ENCODE measurements around the gene GLIS1. TPM values are rescaled to one million over a fixed set of nuclear protein-coding genes. Genes with fewer than 3 reads are reported as not detected.

GLIS1 gene
- polyA plus RNA-seq, 1 donor (not counting 4 experiments of a cell fraction or from before 2014, with no cell fraction given) = not detected

DNA sequence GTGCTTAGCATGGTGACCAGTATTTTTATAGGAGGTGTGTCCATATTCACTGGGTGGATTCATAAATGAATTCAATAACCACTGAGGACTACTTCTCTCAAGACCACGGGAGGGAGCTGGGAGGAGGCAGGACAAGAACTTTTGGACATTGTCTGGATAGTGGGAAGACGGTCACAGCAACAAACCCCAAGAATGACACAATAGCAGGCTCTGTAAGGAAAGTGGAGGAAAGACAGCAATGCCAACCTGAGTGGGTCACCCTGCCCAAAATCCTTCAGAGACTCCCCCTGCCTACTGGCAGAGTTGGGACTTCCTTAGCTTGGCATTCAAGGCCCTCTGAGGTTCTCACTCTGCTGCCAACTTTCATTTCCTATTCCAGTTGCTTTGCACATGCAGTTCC lies 42.0 kb downstream of the GLIS1 start:
- no peak for FAIRE-seq
- Histone ChIP-seq H3K9me3 (ENCODE audit: control insufficient read depth, low read depth, low read length) (no peaks in the 10 kb centered on the region), H2AFZ (ENCODE audit: control insufficient read depth, low read length) (no peak overlapping the region), H3K9ac (ENCODE audit: control insufficient read depth, extremely low read depth, insufficient read depth, low read length) (no peak overlapping the region), H3K4me3 (ENCODE audit: control insufficient read depth in 2 of 3, extremely low read depth in 1 of 3, insufficient read depth in 2 of 3, low read depth in 1 of 3, low read length in 3 of 3) (no peak overlapping the region), H3K4me1 (ENCODE audit: control insufficient read depth, extremely low read depth, insufficient read depth, low read length) (no peaks in the 10 kb centered on the region), H3K79me2 (ENCODE audit: control insufficient read depth, insufficient read depth, low read length) (no peaks in the 10 kb centered on the region), H4K20me1 (ENCODE audit: control insufficient read depth, extremely low read depth, insufficient read depth, low read length) (no peaks in the 10 kb centered on the region), H3K4me2 (ENCODE audit: control insufficient read depth, extremely low read depth, insufficient read depth, low read depth, low read length) (no peak overlapping the region), H3K27me3 (ENCODE audit: control insufficient read depth, extremely low read depth, insufficient read depth, low read length) (peaks cover 6% of the 10 kb centered on the region), H3K27ac (ENCODE audit: control insufficient read depth, insufficient read depth, low read length) (no peak overlapping the region), H3K36me3 (ENCODE audit: control insufficient read depth in 2 of 2, extremely low read depth in 1 of 2, insufficient read depth in 2 of 2, low read length in 2 of 2) (no peaks in the 10 kb centered on the region), H3K9me1 (ENCODE audit: control insufficient read depth, extremely low read depth, insufficient read depth, low read length) (no peaks in the 10 kb centered on the region)
- TF ChIP-seq, protein P1, sequence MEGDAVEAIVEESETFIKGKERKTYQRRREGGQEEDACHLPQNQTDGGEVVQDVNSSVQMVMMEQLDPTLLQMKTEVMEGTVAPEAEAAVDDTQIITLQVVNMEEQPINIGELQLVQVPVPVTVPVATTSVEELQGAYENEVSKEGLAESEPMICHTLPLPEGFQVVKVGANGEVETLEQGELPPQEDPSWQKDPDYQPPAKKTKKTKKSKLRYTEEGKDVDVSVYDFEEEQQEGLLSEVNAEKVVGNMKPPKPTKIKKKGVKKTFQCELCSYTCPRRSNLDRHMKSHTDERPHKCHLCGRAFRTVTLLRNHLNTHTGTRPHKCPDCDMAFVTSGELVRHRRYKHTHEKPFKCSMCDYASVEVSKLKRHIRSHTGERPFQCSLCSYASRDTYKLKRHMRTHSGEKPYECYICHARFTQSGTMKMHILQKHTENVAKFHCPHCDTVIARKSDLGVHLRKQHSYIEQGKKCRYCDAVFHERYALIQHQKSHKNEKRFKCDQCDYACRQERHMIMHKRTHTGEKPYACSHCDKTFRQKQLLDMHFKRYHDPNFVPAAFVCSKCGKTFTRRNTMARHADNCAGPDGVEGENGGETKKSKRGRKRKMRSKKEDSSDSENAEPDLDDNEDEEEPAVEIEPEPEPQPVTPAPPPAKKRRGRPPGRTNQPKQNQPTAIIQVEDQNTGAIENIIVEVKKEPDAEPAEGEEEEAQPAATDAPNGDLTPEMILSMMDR (optimal IDR thresholded peaks at IDR 0.05 in 1 of 3, IDR thresholded peaks at IDR 0.05 in 1 of 3, conservative IDR thresholded peaks at IDR 0.05 in 1 of 3; ENCODE audit: extremely low read depth in 1 of 3, insufficient read depth in 2 of 3, low read length in 3 of 3) = no peak
- TF ChIP-seq EZH2 (IDR thresholded peaks at IDR 0.05; ENCODE audit: low read length) = no peak
- dilution Hi-C loops (cut with MboI; ENCODE audit: extremely low pct_ligation_motif_present, low sequenced_read_pairs) = no loop called here
- no peak for DNase-seq (ENCODE audit: low read depth, low spot score)

DNA sequence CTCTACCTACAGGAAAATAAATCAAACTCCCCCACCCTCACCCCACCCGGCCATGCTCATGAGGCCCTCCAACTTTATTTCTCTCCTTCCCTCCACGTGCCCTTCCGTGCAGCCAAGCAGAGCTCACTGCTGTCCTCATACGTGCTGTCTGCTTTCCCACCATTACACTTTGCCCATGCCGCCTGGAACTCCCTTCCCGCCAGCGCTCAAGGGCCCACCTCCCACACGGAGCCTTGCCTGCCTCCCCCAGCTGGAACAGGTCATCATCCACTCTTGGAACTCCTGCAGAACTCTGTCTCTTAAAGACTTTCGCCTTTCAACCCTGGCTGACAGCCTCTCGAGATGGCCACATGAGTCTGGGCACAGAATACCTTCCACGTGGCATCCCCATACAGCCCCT lies 42.4 kb downstream of the GLIS1 start:
- no peaks in the 10 kb centered on the region for H3K79me2 ChIP-seq (ENCODE audit: control insufficient read depth, insufficient read depth, low read length)
- H4K20me1 ChIP-seq (ENCODE audit: control insufficient read depth, extremely low read depth, insufficient read depth, low read length) = no peaks in the 10 kb centered on the region
- no peak for FAIRE-seq

More for the DNA sequence above, 42.4 kb downstream of the GLIS1 start:
- Histone ChIP-seq H3K9ac (ENCODE audit: control insufficient read depth, extremely low read depth, insufficient read depth, low read length) (no peak overlapping the region), H3K9me1 (ENCODE audit: control insufficient read depth, extremely low read depth, insufficient read depth, low read length) (no peaks in the 10 kb centered on the region), H3K4me1 (ENCODE audit: control insufficient read depth, extremely low read depth, insufficient read depth, low read length) (no peaks in the 10 kb centered on the region), H2AFZ (ENCODE audit: control insufficient read depth, low read length) (no peak overlapping the region), H3K36me3 (ENCODE audit: control insufficient read depth in 2 of 2, extremely low read depth in 1 of 2, insufficient read depth in 2 of 2, low read length in 2 of 2) (no peaks in the 10 kb centered on the region), H3K27ac (ENCODE audit: control insufficient read depth, insufficient read depth, low read length) (no peak overlapping the region), H3K4me3 (ENCODE audit: control insufficient read depth in 2 of 3, extremely low read depth in 1 of 3, insufficient read depth in 2 of 3, low read depth in 1 of 3, low read length in 3 of 3) (no peak overlapping the region), H3K4me2 (ENCODE audit: control insufficient read depth, extremely low read depth, insufficient read depth, low read depth, low read length) (no peak overlapping the region), H3K9me3 (ENCODE audit: control insufficient read depth, low read depth, low read length) (no peaks in the 10 kb centered on the region), H3K27me3 (ENCODE audit: control insufficient read depth, extremely low read depth, insufficient read depth, low read length) (peaks cover 6% of the 10 kb centered on the region)
- TF ChIP-seq EZH2 (IDR thresholded peaks at IDR 0.05; ENCODE audit: low read length) = no peak
- TF ChIP-seq, protein P1 (optimal IDR thresholded peaks at IDR 0.05 in 1 of 3, IDR thresholded peaks at IDR 0.05 in 1 of 3, conservative IDR thresholded peaks at IDR 0.05 in 1 of 3; ENCODE audit: extremely low read depth in 1 of 3, insufficient read depth in 2 of 3, low read length in 3 of 3) = no peak
- no peak for DNase-seq (ENCODE audit: low read depth, low spot score)
- dilution Hi-C loops (cut with MboI; ENCODE audit: extremely low pct_ligation_motif_present, low sequenced_read_pairs) = no loop called here

Measured in keratinocyte (primary cell).